K562 (cell line): ENCODE measurements around the gene CDC6. TPM values are rescaled to one million over a fixed set of nuclear protein-coding genes. Genes with fewer than 3 reads are reported as not detected.
A peak's percentile ranks its signal among the peaks of the same experiment; 100 is the strongest.

Experiments used
- ATAC-seq: fragments of 200-7000 bp; cut with Tn5 transposase; 3 replicates; pipeline ENCODE4 v1.9.1; 2020; ENCODE audit warnings: moderate library complexity
- BruUV-seq: library from RNA; stranded (reverse); fragments of 400-500 nt; replicated peaks from 2 replicates; lab custom pipeline; 2021; lab: Mats Ljungman, UMichigan
- CTCF ChIA-PET: fragments of 300-600 bp; formaldehyde crosslinking; extraction: SDS; loops from one replicate; lab custom pipeline; 2021; ENCODE audit warnings: low intra/inter-chr PET ratio; lab: Yijun Ruan, JAX
- POLR2A ChIA-PET: fragments of 300-600, 350-650 bp; sonication (Branson Sonifier 250); formaldehyde crosslinking; extraction: SDS; loops from one replicate; lab custom pipeline; 2021; ENCODE audit warnings: antibody characterized with exemption, inconsistent platforms; lab: Yijun Ruan, JAX
- DNase-seq, 4 experiments: peaks; one replicate each; pipeline versions ENCODE4 v3.0.0 to v3.0.0-alpha.2; 2011 to 2018; ENCODE audit warnings: low spot score in 3 of 4, mixed read lengths in 3 of 4; ENCODE audit errors: extremely low read depth in 1 of 4
- FAIRE-seq: peaks from 2 replicates; lab custom pipeline; 2011; peaks lifted over from hg19 to GRCh38; lab: Jason Lieb, UNC
- H2AFZ ChIP-seq: 2 replicates; pipeline ENCODE4 v1.6.0; 2011; ENCODE audit warnings: low read depth, low read length, control low read depth, inconsistent platforms
- H3K27ac ChIP-seq: fragments of 200-600 bp; 3 replicates; pipeline ENCODE4 v1.8.0; 2011; ENCODE audit warnings: low read depth, mild to moderate bottlenecking, control low read depth, inconsistent platforms, low read length, moderate library complexity, mixed read lengths; ENCODE audit errors: extremely low read depth
- H3K27me3 ChIP-seq, 2 experiments: fragments of 300-600 bp in 1 of 2; 2 replicates in 1 of 2; 3 replicates in 1 of 2; pipeline versions ENCODE4 v1.6.0 to v1.8.0; 2011; ENCODE audit warnings: inconsistent platforms in 2 of 2, low read length in 2 of 2, mild to moderate bottlenecking in 1 of 2, mixed read lengths in 1 of 2, moderate library complexity in 1 of 2; ENCODE audit not compliant: control insufficient read depth in 2 of 2, insufficient read depth in 2 of 2
- H3K36me3 ChIP-seq: fragments of 300-600 bp; 3 replicates; pipeline ENCODE4 v1.8.0; 2011; ENCODE audit warnings: mild to moderate bottlenecking, low read length, inconsistent platforms; ENCODE audit not compliant: control insufficient read depth, insufficient read depth
- H3K4me1 ChIP-seq, 2 experiments: fragments of 200-600 bp in 1 of 2; replicated peaks in 1 of 2; 2 replicates in 1 of 2; 3 replicates in 1 of 2; pipeline versions ENCODE4 v1.5.1 to v1.8.0; 2011; ENCODE audit warnings: inconsistent platforms in 2 of 2, low read length in 2 of 2, mild to moderate bottlenecking in 1 of 2, mixed read lengths in 1 of 2, moderate library complexity in 1 of 2; ENCODE audit not compliant: control insufficient read depth in 2 of 2, insufficient read depth in 2 of 2
- H3K4me2 ChIP-seq: 2 replicates; pipeline ENCODE4 v1.6.1; 2011; ENCODE audit warnings: low read length, control low read depth, inconsistent platforms, mixed read lengths; ENCODE audit not compliant: insufficient read depth
- H3K4me3 ChIP-seq: fragments of 200-600 bp; sonication (generic), shearing (Covaris generic); 2 replicates; pipeline ENCODE4 v1.5.1; 2016; ENCODE audit warnings: control low read depth, inconsistent platforms
- H3K79me2 ChIP-seq: fragments of 200-600 bp; 3 replicates; pipeline ENCODE4 v1.8.0; 2011; ENCODE audit warnings: low read length, inconsistent platforms; ENCODE audit not compliant: control insufficient read depth, insufficient read depth
- H3K9ac ChIP-seq, 2 experiments: 2 replicates each; pipeline versions ENCODE4 v1.6.0 to v1.6.1; 2011; ENCODE audit warnings: low read depth in 2 of 2, low read length in 2 of 2, control low read depth in 1 of 2, inconsistent platforms in 1 of 2, mild to moderate bottlenecking in 1 of 2, mixed read lengths in 1 of 2; ENCODE audit not compliant: insufficient read depth in 1 of 2
- H3K9me1 ChIP-seq: one replicate; pipeline ENCODE4 v1.6.0; 2011; ENCODE audit warnings: inconsistent platforms, mild to moderate bottlenecking, low read length, moderate library complexity; ENCODE audit not compliant: control insufficient read depth, insufficient read depth
- H3K9me3 ChIP-seq: replicated peaks from 2 replicates; pipeline ENCODE4 v1.5.1; 2011; ENCODE audit warnings: low read depth, low read length, inconsistent platforms; ENCODE audit not compliant: control insufficient read depth, insufficient read depth
- H4K20me1 ChIP-seq: replicated peaks from 2 replicates; pipeline ENCODE4 v1.6.1; 2011; ENCODE audit warnings: low read length, inconsistent platforms, mixed read lengths; ENCODE audit not compliant: control insufficient read depth, insufficient read depth
- CTBP1 ChIP-seq: fragments of 450-650 bp; IDR thresholded peaks from 2 replicates; pipeline ENCODE4 v1.6.1; 2016; ENCODE audit warnings: borderline replicate concordance
- ETS2 ChIP-seq: IDR thresholded peaks from 2 replicates; pipeline ENCODE4 v1.6.1; 2016; ENCODE audit warnings: borderline replicate concordance, missing genetic modification characterization, mild to moderate bottlenecking, moderate library complexity, missing compliant biosample characterization; ENCODE audit not compliant: poor library complexity, severe bottlenecking
- NR2C2 ChIP-seq, 2 experiments: fragments of 200-800 bp in 1 of 2; sonication (Bioruptor generic) in 1 of 2; sonication (generic) in 1 of 2; formaldehyde crosslinking in 1 of 2; IDR thresholded peaks; 2 replicates each; pipeline versions ENCODE4 v1.6.1 to v1.8.0; 2016 to 2022; ENCODE audit warnings: mild to moderate bottlenecking in 1 of 2, missing compliant biosample characterization in 1 of 2, missing genetic modification characterization in 1 of 2, missing genetic modification reagents in 1 of 2
- SUPT5H ChIP-seq: fragments of 450-650 bp; IDR thresholded peaks from 2 replicates; pipeline ENCODE4 v1.6.1; 2016
- WGBS: fragments of 100-300 bp; shearing (Covaris generic); methylation state at CpG from one replicate; pipeline ENCODE4 v1.1.6; 2016; ENCODE audit warnings: low coverage, mixed read lengths; ENCODE audit not compliant: insufficient coverage; ENCODE audit errors: missing lambda C conversion rate; 5-methylcytosine and 5-hydroxymethylcytosine counted together
- in situ Hi-C: fragments of 300-500 bp; cut with MboI; formaldehyde crosslinking; loops from 4 replicates; pipeline ENCODE4 v1.15.0; 2018; ENCODE audit warnings: inconsistent platforms, mixed read lengths
- intact Hi-C: fragments of 100-400 bp; cut with micrococcal nuclease; formaldehyde crosslinking; loops from 2 replicates; pipeline ENCODE4 v1.14.2; 2022
- polyA plus RNA-seq, 8 experiments: library from polyadenylated mRNA; depleted of rRNA in 4 of 8; stranded (reverse) in 5 of 8; unstranded in 3 of 8; fragments of >200 nt; fragmentation: Nextera tagmentation in 2 of 8; fragmentation: Illumina TruSeq in 1 of 8; extraction: Ambion mirVana in 2 of 8; extraction: Trizol in 1 of 8; gene quantifications; 2 replicates each; pipeline versions ENCODE4 v1.2.1 to v1.2.3, GENCODE V29; 2011 to 2014; ENCODE audit warnings: inconsistent platforms in 1 of 8, missing spikeins in 1 of 8
- total RNA-seq, 7 experiments: library from RNA; depleted of rRNA in 6 of 7; stranded (reverse); fragments of >200 nt in 6 of 7; fragmentation: Illumina TruSeq in 2 of 7; extraction: Trizol in 2 of 7; gene quantifications; 2 replicates each; pipeline versions ENCODE4 v1.2.1 to v1.2.3, GENCODE V29; 2011 to 2021; ENCODE audit warnings: low replicate concordance in 1 of 7
- TF ChIP-seq, protein P1 (sequence below): fragments of 250-450 bp; sonication (Bioruptor Pico); IDR thresholded peaks from 2 replicates; pipeline ENCODE4 v1.8.0; 2022; ENCODE audit warnings: moderate library complexity, mild to moderate bottlenecking, inconsistent platforms
- TF ChIP-seq, protein P2 (sequence below): fragments of 250-450 bp; sonication (Bioruptor Pico); IDR thresholded peaks from 2 replicates; pipeline ENCODE4 v1.8.0; 2022; ENCODE audit warnings: moderate library complexity, mild to moderate bottlenecking, inconsistent platforms

Gene CDC6
- total and polyA plus RNA-seq, 9 of the 15 experiments (the other 6 are each of a cell fraction or from before 2014, with no cell fraction given) = 29.6 to 141 (median 106) TPM

GRCh38 chr17:40295488-40296436 is 8.1 kb downstream of the CDC6 start (continued):
- TF ChIP-seq CTBP1 (no peak), NR2C2 (CRISPR knock-in tag; IDR thresholded peaks at IDR 0.05) (no peak), NR2C2 (tag; IDR thresholded peaks at IDR 0.05) (no peak), ETS2 (no peak)
- TF ChIP-seq, protein P1, sequence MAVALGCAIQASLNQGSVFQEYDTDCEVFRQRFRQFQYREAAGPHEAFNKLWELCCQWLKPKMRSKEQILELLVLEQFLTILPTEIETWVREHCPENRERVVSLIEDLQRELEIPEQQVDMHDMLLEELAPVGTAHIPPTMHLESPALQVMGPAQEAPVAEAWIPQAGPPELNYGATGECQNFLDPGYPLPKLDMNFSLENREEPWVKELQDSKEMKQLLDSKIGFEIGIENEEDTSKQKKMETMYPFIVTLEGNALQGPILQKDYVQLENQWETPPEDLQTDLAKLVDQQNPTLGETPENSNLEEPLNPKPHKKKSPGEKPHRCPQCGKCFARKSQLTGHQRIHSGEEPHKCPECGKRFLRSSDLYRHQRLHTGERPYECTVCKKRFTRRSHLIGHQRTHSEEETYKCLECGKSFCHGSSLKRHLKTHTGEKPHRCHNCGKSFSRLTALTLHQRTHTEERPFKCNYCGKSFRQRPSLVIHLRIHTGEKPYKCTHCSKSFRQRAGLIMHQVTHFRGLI (CRISPR knock-in tag) = no peak

DNA sequence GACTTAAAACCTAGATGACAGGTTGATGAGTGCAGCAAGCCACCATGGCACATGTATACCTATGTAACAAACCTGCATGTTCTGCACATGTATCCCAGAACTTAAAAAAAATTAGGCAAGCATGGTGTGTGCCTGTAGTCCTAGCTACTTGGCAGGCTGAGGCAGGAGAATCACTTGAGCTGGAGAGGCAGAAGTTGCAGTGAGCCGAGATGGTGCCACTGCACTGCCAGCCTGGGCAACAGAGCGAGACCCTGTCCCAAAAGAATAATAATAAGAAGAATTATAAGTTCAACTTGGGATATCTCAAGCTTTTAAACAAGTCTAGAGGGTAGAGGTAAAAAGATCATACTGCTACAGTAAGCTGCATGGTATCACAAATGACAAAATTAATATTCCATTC is 9.8 kb downstream of the CDC6 start:
- 88% methylated on average over 2 of the region's 2 CpGs for WGBS
- CTCF ChIA-PET = no interaction called here
- H3K4me1 ChIP-seq = no peaks in the 10 kb centered on the region
- no peaks in the 10 kb centered on the region for H3K9me1 ChIP-seq
- H3K9me3 ChIP-seq = no peaks in the 10 kb centered on the region
- no peak overlapping the region for H3K9ac ChIP-seq
- H3K4me2 ChIP-seq = no peak overlapping the region
- FAIRE-seq (no peak), DNase-seq (no peak), ATAC-seq (no peak)
- H3K27ac ChIP-seq = no peak overlapping the region
- in situ Hi-C loops (loop anchor here (25.0 kb wide), 1 partner anchor 285 kb away; the partner anchor contains the start of gene CSF3), intact Hi-C loops (no loop called here)
- H3K27me3 ChIP-seq = no peaks in the 10 kb centered on the region
- H4K20me1 ChIP-seq = no peaks in the 10 kb centered on the region
- BruUV-seq = no TSS peak
- H3K4me3 ChIP-seq = no peak overlapping the region
- H3K36me3 ChIP-seq = peaks cover 98% of the 10 kb centered on the region
- peaks cover 2% of the 10 kb centered on the region; the same call in 1 of the 3 replicates for H3K79me2 ChIP-seq
- 0 out of 2 replicates have a peak, but pooled peaks have one; percentile 23 for TF ChIP-seq SUPT5H
- TF ChIP-seq, protein P2, sequence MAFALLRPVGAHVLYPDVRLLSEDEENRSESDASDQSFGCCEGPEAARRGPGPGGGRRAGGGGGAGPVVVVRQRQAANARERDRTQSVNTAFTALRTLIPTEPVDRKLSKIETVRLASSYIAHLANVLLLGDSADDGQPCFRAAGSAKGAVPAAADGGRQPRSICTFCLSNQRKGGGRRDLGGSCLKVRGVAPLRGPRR (CRISPR knock-in tag) = no peak
- TF ChIP-seq, all 486 proteins: peak for 1
- POLR2A ChIA-PET = interaction anchor here (1.1 to 4.3 kb wide), 4 partner anchors 9 to 12 kb away, joined by 3 to 23 read pairs (median 5); partner anchors contain the start of genes CDC6 and RARA
- no peak overlapping the region for H2AFZ ChIP-seq
